ENCODE measurements around the gene KDM4C. TPM values are rescaled to one million over a fixed set of nuclear protein-coding genes. Genes with fewer than 3 reads are reported as not detected.
"Not testable (repeated sequence)": the region's sequence is repeated elsewhere in the genome, so short reads cannot be mapped to it uniquely, and the experiment has no call there.

The KDM4C gene
- total RNA-seq: 43.2 TPM

DNA sequence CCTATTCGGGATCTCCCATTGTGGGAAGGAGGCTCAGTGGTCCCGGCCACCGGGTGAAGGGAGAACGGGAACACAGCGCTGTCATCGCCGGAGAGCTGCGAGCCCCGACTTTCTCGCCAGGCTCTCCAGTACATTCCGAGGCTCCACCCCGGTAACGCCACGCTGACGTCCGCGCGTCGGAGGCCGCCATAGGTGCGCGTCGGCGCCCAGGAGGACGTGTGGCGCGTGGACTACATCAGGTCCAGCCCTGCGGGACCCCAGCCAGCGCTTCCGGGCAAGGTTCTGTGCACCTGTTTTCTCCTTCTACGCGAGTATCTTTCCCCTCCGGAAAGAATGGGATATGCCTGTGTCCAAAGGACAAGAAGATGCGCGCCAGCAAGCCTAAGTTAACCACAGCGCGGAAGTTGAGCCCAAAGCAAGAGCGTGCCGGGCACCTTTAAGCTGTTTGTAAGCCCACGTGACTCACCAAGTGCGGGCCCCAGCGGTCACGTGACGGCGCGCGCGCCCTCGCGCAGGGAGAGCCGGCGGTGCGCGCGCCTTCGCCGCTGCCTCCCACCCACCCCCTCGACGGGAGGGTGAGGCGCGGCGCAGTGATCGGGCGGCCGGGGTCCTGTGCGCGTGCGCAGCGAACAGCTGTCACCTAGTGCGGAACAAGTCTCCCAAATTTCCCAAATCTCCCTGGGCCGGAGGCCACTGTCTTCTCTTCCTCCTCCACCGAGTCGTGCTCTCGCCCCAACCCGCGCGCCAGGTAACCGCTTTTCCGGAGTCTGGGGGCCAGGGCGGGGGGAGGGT lies at the start of gene KDM4C:
Gene KDM4C (plus strand): TSS at position 518 of the 792 bp plus-strand sequence. CDS start 35,016 bp downstream, outside the sequence.
- peak; percentile 94 to 95 for DNase-seq (ENCODE audit: low spot score in 2 of 2)
- no peak for FAIRE-seq

DNA sequence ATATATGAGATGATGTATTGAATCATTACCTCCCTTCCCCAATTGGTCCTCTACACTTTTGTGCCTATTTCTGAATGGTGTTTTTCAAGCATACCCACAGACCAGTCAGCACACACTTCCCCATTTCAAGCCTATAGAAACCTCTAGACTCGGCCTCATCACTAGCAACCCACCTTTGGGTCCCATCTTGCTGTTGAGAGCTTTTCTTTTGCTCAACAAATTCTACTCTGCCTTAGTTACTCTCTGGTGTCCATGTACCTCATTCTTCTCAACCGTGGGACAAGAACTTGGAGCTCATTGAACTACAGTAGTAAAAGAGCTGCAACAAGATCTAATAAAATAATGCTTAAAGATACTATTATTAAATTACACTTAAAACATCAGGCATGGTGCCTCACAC lies 49.0 kb upstream of the KDM4C start:
- FAIRE-seq (no peak), DNase-seq (ENCODE audit: low spot score in 2 of 2) (no peak)

DNA sequence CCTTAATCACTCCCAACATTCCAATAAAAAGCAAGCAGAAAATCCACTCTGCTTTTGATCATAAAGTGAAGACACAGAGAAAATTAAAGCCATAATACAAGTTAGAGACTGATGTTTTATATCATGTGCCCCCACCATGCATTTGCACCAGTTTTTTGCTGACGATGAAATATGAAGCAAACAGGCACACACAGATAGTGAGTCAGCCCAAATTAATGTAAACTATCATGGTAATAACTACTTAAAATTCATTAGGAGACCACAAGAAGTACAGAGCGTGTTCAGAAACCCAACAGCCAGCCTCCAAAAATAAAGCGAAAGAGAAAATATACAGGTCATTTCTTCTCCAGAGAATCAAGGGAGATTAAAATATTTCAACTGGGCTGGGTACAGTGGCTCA lies 46.4 kb upstream of the KDM4C start:
- DNase-seq (ENCODE audit: low spot score in 2 of 2) (no peak), FAIRE-seq (no peak)

DNA sequence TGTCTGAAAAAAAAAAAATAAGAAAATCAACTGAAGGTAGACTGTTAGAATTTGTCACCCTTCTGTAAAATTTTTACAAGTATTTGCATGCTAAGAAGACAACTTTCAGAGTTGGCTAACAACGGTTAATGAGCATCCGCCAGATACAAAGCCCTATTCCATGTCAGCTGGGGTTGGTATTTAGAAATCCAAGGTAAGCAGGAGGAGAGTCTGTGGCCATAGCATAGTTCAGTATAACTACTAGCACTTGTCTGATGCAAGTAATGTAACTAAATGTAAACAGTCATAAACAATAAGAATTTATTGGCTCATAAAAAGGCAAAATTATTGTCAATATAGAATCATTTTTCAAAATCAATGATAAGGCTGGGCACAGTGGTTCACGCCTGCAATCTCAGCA lies 45.7 kb upstream of the KDM4C start:
- FAIRE-seq (no peak), DNase-seq (ENCODE audit: low spot score in 2 of 2) (no peak)

DNA sequence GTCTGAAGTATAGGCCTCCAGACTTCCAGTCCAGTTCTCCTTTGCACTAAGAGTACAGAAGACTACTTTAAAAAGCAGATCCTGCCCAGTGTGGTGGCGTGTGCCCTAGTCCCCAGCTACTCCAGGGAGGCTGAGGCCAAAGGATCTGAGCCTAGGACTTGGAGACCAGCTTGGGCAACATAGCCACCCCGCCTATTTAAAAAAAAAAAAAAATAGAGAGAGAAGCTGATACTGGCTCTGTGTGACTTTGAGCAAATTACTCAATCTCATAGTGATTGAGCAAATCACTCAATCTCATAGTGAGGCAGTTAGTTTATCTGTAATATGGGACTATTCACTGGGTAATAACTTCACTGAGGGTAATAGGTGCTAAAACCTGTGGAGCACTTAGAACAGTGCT lies 43.6 kb upstream of the KDM4C start:
- FAIRE-seq: no peak
- DNase-seq (ENCODE audit: low spot score in 2 of 2): no peak

- not testable (repeated sequence) for DNase-seq (ENCODE audit: low spot score in 2 of 2); FAIRE-seq
These were observed 42.5 kb upstream of the KDM4C start for GRCh38 chr9:6715153-6715754.

- DNase-seq (ENCODE audit: low spot score in 2 of 2): peak in 1 of 2 donors; percentile 41
These were observed 41.8 kb upstream of the KDM4C start for GRCh38 chr9:6715755-6716643.

DNA sequence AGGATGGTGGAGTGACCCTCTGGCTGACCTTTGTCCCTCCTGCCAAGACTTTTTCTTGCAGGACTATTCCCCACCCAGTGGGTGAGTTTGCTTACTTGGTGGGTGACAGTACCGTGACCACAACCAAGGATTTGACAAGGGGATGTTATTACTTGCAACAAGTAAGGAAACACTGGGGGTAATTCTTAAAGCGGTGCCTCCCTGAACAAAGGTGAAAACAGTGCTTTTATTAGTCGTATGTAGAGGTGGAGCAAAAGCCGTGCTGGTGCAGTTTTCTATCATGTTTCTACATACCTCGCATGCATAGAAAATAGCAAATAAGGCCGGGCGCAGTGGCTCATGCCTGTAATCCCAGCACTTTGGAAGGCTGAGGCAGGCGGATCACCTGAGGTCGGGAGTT lies 41.0 kb upstream of the KDM4C start:
- FAIRE-seq: no peak
- DNase-seq (ENCODE audit: low spot score in 2 of 2): no peak

More at GRCh38 chr9:6715755-6716643, 41.8 kb upstream of the KDM4C start:
- no peak for FAIRE-seq

- FAIRE-seq (no peak), DNase-seq (ENCODE audit: low spot score in 2 of 2) (no peak)
These were observed 33.8 kb upstream of the KDM4C start for GRCh38 chr9:6723881-6724420.

DNA sequence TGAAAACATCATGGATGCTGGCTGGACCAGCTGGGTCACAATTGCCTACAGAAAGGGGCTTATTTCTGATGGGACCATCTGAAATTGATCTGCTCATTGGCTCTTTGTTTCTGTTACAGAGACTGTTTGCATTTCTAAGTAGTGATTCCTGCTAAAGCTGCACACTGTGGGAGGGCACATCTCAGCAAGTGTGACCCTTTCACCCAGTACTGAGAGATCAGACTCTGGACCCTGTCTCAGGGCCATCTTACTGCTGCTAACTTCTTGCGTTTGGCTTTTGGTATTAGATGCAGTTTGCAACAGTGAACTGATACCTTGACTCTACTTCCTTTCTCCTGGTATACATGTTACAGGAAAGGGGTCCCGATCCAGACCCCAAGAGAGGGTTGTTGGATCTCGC lies 24.5 kb upstream of the KDM4C start:
- DNase-seq (ENCODE audit: low spot score in 2 of 2) (no peak), FAIRE-seq (no peak)

DNA sequence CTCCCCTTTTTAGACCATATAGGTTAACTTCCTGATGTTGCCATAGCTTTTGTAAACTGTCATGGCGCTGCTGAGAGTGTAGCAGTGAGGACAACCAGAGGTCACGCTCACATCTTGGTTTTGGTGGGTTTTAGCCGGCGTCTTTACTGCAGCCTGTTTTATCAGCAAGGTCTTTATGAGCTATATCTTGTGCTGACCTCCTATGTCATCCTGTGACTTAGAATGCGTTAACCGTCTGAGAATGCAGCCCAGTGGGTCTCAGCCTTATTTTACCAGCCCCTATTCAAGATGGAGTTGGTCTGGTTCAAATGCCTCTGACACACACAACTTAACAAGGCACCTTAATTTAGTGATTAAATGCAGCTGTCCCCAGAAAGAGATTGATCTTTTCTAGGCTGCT lies 23.9 kb upstream of the KDM4C start:
- DNase-seq (ENCODE audit: low spot score in 2 of 2): no peak
- FAIRE-seq: no peak

DNA sequence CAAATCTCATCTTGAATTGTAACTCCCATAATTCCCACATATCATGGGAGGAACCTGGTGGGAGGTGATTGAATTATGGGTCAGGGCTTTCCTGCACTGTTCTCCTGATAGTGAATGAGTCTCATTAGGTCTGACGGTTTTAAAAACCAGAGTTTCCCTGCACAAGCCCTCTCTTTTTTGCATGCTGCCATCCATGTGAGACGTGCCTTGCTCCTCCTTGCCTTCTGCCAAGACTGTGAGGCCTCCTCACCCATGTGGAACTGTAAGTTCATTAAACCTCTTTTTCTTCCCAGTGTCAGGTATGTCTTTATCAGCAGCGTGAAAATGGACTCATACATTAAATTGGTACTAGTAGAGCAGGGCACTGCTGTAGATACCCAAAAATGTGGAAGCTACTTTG lies 22.4 kb upstream of the KDM4C start:
- DNase-seq (ENCODE audit: low spot score in 2 of 2) (no peak), FAIRE-seq (no peak)

DNA sequence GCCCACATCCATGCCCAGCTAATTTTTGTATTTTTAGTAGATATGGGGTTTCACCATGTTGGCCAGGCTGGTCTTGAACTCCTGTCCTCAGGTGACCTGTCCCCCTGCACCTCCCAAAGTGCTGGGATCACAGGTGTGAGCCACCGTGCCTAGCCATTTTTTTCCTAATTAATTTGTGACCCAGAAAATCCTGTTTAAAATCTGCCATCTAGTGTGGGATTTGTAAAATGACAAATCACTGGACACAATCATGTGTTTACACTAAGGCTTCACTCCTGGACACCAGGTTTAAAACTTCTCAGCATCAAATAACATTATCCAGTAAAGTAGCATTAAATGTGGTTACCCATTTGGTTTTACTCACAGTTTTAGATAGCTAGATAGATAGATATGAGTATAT lies 18.6 kb upstream of the KDM4C start:
- peak in 1 of 2 donors; percentile 27 for DNase-seq (ENCODE audit: low spot score in 2 of 2)
- no peak for FAIRE-seq

GRCh38 chr9:6748861-6749260 lies 8.9 kb upstream of the KDM4C start:
- not testable (repeated sequence) for DNase-seq (ENCODE audit: low spot score in 2 of 2); FAIRE-seq

DNA sequence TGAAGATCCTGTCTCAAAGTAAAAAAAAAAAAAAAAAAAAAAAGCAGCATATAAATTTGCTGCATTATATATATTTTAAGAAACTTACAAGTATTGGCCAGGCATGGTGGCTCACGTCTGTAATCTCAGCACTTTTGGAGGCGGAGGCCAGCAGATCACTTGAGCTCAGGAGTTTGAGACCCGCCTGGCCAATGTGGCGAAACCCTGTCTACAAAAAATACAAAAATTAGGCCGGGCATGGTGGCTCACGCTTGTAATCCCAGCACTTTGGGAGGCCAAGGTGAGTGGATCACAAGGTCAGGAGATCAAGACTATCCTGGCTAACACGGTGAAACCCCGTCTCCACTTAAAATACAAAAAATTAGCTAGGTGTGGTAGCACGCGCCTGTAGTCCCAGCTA lies 2.9 kb upstream of the KDM4C start:
- FAIRE-seq; DNase-seq (ENCODE audit: low spot score in 2 of 2): not testable (repeated sequence)

DNA sequence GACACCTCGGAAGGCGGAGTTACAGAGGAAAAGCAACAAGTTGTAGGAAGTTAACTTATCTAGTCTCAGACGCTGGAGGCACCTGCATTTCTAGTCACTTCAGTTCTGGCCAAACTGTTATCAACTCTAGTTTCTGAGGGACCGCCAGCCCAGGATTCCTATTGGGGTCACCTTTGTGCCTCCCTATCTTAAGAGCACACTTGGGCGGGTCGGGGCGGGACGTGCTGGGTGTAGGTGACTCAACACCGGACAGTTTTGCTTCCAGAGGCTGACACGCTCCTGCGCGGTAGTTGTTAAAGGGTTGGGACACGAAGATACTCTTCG lies 679 bp upstream of the KDM4C start:
- no peak for FAIRE-seq
- peak; percentile 49 to 51 for DNase-seq (ENCODE audit: low spot score in 2 of 2)

DNA sequence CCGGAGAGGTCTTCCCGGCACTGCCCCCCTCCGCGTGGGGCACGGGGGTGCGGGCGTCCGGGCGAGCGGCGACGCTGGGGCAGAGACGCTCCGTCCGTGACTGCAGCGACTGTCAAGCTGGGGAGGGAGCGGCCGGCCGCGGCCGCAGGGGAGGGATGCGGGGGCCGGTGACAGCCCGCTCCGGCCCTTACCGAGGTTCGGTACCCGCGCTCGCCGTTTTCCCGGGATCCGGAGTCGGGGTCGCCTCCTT lies 400 bp downstream of the KDM4C start:
- DNase-seq (ENCODE audit: low spot score in 2 of 2) (no peak), FAIRE-seq (no peak)

- no peak for FAIRE-seq
- peak; percentile 22 to 45 for DNase-seq (ENCODE audit: low spot score in 2 of 2)
These were observed 868 bp downstream of the KDM4C start for GRCh38 chr9:6758498-6759184.

DNA sequence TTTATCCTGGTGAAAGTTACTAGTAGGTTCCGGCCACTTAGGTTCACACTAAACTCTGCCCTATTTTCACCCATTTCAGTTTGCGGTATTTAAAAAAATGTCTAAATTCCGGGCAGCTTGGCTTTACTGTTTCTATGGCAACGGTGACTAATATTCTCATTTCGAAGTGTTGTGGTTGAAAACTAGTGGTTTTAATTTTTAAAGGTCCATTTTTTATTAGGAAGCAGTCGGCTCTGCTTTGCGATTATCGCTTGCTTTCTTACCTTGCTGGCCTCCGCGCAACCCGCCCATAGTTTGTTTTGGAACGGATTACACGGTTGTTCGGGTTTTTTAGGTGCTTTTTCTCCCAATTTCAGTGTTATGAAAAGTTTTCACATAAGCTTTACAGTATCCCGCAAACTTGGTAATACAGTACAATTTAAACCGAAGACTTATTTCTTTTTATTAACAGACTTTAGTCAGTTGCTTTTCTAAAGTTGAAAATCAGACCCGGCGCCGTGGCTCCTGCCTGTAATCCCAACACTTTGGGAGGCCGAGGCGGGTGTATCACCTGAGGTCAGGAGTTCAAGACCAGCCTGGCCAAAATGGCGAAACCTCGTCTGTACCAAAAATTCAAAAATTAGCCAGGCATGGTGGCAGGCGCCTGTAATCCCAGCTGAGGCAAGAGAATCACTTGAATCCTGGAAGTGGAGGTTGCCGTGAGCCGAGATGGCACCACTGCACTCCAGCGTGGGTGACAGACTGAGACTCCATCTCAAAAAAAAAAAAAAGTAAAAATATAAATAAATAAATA lies 1.6 kb downstream of the KDM4C start:
- FAIRE-seq: no peak
- DNase-seq (ENCODE audit: low spot score in 2 of 2): peak in 1 of 2 donors; percentile 21

DNA sequence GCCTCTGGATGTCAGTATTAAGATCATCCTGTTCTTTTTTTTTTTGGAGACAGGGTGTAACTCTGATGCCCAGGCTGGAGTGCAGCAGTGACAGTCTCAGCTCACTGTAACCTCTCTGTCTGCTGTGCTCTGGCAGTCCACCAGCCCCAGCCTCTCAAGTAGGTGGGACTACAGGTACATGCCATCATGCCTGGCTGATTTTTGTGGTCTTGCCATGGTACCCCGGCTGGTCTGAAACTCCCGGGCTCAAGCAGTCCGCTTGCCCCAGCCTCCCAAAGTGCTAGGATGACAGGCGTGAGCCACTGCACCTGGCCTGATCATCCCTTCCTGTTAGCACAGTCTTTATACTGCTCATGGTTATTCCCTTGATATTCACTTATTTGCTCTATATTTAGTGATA lies 3.5 kb downstream of the KDM4C start:
- FAIRE-seq (no peak), DNase-seq (ENCODE audit: low spot score in 2 of 2) (no peak)
